Right ventricle myocardium inferior (tissue), 1 donor: ENCODE measurements around the gene EBF4. TPM values are rescaled to one million over a fixed set of nuclear protein-coding genes. Genes with fewer than 3 reads are reported as not detected.

Experiments
- microRNA-seq: library from miRNA; unstranded; fragments of <30 nt; microRNA quantifications from one replicate; pipeline ENCODE4 v1.2.0, GENCODE V29; 2020
- total RNA-seq: library from RNA; stranded (reverse); fragmentation: NEBNext Ultra II Directional; extraction: Animal tissue kit (Norgen Biotek cat#: 25700); gene quantifications from one replicate; pipeline ENCODE4 v1.2.1, GENCODE V29; 2021
- donor health status: DM: no; HTN: yes; CAD: no; lungs with severe emphysema.

The EBF4 gene
- total RNA-seq, 1 donor from 2014 or later: 4.7 TPM

Small RNA genes within 50 kb of the gene (microRNA-seq; reads per million reads assigned to microRNA genes)
- gene MIR1292: 1.1 reads per million

Other genes starting within 250 kb of the EBF4 start
- gene SNRPB, start 222.0 kb upstream of the EBF4 start, total RNA-seq: 55.7 TPM
- 5.8 TPM for gene ZNF343, start 183.9 kb upstream of the EBF4 start, total RNA-seq
- gene TMC2, start 156.2 kb upstream of the EBF4 start, total RNA-seq: 0.08 TPM
- gene NOP56, start 40.1 kb upstream of the EBF4 start, total RNA-seq: 46.7 TPM
- 255 TPM for gene IDH3B, start 28.6 kb upstream of the EBF4 start, total RNA-seq
- gene CPXM1, start 107.8 kb downstream of the EBF4 start, total RNA-seq: 2.3 TPM
- gene C20orf141, start 122.2 kb downstream of the EBF4 start, total RNA-seq: not detected
- gene TMEM239, start 123.6 kb downstream of the EBF4 start, total RNA-seq: not detected
- 10.7 TPM for gene PCED1A, start 147.9 kb downstream of the EBF4 start, total RNA-seq
- 18.0 TPM for gene VPS16, start 148.0 kb downstream of the EBF4 start, total RNA-seq
- 26.5 TPM for gene PTPRA, start 180.7 kb downstream of the EBF4 start, total RNA-seq